ENCODE measurements around the gene DNAJC28.
"Not testable (repeated sequence)": the region's sequence is repeated elsewhere in the genome, so short reads cannot be mapped to it uniquely, and the experiment has no call there.

DNAJC28 gene

DNA sequence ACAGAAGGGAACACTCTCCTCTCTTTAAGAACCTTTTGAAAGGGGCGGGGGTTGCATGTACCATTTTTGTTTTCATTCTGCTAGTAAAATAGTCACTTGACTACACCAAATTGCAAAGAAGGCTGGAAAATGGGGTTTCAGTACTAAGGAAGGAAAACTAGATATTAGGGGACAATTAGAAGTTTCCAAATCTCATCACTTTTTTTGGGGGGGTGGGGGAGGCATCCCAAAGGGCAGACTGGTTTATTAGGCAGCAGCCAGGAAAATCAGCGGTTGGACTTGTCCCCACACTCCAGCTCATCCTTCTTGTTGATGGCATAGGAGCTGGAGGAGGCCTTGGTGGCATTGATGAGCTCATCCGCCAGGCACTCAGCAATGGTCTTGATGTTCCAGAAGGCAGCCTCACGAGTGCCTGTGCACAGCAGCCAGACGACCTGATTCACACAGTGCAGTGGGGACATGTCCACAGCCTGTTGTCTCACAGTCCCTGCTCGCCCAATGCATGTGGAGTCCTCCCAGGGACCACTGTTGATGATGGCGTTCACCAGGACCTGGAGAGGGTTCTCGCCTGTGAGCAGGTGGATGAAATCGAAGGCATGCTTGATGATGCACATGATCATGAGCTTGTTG, 10.1 kb downstream of the DNAJC28 start:
- H3K9ac ChIP-seq (ENCODE audit: low read length) = no peak overlapping the region
- H3K36me3 ChIP-seq (ENCODE audit: control insufficient read depth, insufficient read depth, low read length) = no peaks in the 10 kb centered on the region
- peaks cover 5% of the 10 kb centered on the region; the same call in 1 of the 2 replicates for H3K4me1 ChIP-seq (ENCODE audit: control insufficient read depth, insufficient read depth, low read length)
- H3K27me3 ChIP-seq (ENCODE audit: control insufficient read depth, insufficient read depth, low read length) = no peaks in the 10 kb centered on the region
- H3K27ac ChIP-seq (ENCODE audit: low read depth, low read length) = no peak overlapping the region
- H3K9me3 ChIP-seq (ENCODE audit: control insufficient read depth, insufficient read depth, low read depth, low read length) = no peaks in the 10 kb centered on the region
- H3K4me3 ChIP-seq (ENCODE audit: low read depth, low read length) = no peak overlapping the region

DNA sequence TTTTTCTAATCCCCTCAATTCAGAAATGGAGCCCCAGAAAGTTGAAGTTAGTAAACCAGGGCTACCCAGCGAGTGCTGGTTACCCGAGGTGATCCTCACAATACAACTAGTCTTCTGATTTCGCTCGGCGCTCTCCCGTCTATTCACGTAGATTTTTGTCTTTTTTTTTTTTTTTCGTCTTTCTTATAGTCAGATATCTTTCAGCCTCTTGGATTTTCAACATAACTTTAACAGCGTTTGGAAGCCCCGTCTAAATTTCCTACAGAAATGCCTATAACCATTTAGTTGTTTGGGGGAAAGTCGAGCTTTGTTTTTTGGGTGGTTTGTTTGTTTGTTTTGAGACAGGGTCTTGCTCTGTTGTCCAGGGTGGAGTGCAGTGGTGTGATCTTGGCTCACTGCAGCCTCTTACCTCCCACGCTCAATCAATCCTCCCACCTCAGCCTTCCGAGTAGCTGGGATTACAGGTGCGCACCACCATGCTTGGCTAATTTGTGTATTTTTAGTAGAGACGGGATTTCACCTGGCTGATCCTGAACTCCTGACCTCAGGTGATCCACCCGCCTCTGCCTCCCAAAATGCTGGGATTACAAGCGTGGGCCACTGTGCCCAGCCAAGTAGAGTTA, 10.9 kb downstream of the DNAJC28 start:
- peak overlapping the region; percentile 30; the same call in 1 of the 2 replicates for H3K27ac ChIP-seq (ENCODE audit: low read depth, low read length)
- H3K4me1 ChIP-seq (ENCODE audit: control insufficient read depth, insufficient read depth, low read length) = peaks cover 5% of the 10 kb centered on the region; the same call in 1 of the 2 replicates
- no peaks in the 10 kb centered on the region for H3K9me3 ChIP-seq (ENCODE audit: control insufficient read depth, insufficient read depth, low read depth, low read length)
- no peaks in the 10 kb centered on the region for H3K36me3 ChIP-seq (ENCODE audit: control insufficient read depth, insufficient read depth, low read length)
- no peaks in the 10 kb centered on the region for H3K27me3 ChIP-seq (ENCODE audit: control insufficient read depth, insufficient read depth, low read length)
- H3K9ac ChIP-seq (ENCODE audit: low read length) = peak overlapping the region; percentile 71
- peak overlapping the region; percentile 83 for H3K4me3 ChIP-seq (ENCODE audit: low read depth, low read length)

DNA sequence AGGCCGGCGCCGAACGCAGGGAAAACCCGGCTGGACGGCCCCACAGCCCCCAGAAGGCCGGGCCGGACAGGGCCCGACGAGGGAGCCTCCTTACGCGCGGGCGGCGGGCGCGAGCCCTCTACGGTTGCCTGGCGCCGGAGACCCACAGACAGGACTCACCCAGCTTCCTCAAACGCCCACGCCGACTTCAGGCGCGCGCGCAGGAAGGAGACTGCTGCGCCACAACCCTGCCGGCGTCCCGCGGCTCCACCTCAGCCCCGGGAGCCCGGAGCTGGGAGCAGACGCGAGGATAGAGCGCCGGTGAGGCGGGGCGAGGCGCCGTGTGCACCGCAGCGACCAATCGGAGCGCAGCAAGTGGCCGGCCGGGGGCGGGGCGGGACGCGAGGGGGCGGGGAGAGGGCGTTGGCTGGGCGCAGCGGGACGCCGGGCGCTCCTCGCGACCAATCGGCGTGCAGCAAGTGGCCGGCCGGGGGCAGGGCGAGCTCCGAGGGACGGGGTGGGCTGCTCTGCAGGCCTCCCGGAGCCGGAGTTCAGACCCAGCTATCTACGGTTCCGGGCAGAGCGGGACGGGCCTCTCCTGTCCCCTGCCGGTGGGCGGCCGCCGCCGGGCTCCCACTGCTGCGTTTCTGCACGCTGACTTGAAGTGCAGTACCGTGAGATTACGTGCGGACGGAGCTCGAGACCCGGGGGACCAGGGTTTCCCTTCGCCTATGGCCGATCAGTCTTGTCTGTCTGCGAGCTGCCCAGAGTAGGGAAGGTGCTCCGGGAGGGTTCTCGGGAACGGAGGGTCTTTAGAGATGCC, 11.6 kb downstream of the DNAJC28 start, which contains the start of gene TMEM50B:
Gene TMEM50B, minus strand, starts transcription at position 296 of the 802 bp plus-strand sequence. CDS start 11,089 bp downstream, outside the sequence.
- Histone ChIP-seq H3K27me3 (ENCODE audit: control insufficient read depth, insufficient read depth, low read length) (no peaks in the 10 kb centered on the region), H3K27ac (ENCODE audit: low read depth, low read length) (peak within 1 kb of the TSS; percentile 30; the same call in 1 of the 2 replicates), H3K4me1 (ENCODE audit: control insufficient read depth, insufficient read depth, low read length) (peaks cover 5% of the 10 kb centered on the region; the same call in 1 of the 2 replicates), H3K9me3 (ENCODE audit: control insufficient read depth, insufficient read depth, low read depth, low read length) (no peaks in the 10 kb centered on the region), H3K36me3 (ENCODE audit: control insufficient read depth, insufficient read depth, low read length) (no peaks in the 10 kb centered on the region), H3K4me3 (ENCODE audit: low read depth, low read length) (peak within 1 kb of the TSS; percentile 83), H3K9ac (ENCODE audit: low read length) (peak within 1 kb of the TSS; percentile 71)

DNA sequence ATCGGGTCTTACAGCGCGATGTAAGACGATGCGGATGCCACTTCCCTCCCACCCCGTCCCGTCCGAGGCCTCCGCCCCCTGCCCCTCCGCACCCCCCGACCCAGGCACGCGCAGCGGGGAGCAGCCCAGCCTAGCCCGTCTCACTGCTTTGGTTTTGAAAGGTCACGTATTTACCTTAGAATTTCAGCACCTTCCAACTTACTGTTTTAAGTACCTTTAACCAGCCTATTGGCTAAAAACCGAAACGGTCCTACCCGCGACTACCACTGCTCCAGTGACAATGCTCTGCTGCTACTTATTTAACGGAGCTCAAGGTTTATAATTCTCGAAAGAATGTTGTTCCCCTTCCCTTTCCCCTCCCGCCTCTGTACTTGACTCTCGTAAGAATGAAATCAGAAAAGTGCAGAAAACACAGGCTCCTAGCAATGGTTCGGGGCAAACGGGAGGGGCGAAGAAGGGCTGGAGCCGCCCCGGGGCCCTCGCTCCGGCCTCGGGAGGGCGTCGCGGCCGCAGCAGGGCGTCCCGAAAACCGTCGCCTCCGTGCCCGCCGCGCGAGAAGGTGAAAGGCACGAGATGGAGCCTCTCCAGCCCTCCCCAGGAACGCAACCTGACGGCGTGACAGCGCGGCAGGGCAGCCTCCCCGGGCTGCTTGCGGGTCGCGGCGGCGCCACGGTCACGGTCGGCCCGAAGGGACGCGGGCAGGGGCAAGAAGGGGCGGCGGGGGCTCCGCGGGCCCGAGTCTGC, 12.4 kb downstream of the DNAJC28 start:
- peak overlapping the region; percentile 2; the same call in 1 of the 2 replicates for H3K27ac ChIP-seq (ENCODE audit: low read depth, low read length)
- H3K4me1 ChIP-seq (ENCODE audit: control insufficient read depth, insufficient read depth, low read length) = peaks cover 5% of the 10 kb centered on the region; the same call in 1 of the 2 replicates
- no peaks in the 10 kb centered on the region for H3K36me3 ChIP-seq (ENCODE audit: control insufficient read depth, insufficient read depth, low read length)
- H3K9me3 ChIP-seq (ENCODE audit: control insufficient read depth, insufficient read depth, low read depth, low read length) = no peaks in the 10 kb centered on the region
- H3K27me3 ChIP-seq (ENCODE audit: control insufficient read depth, insufficient read depth, low read length) = no peaks in the 10 kb centered on the region
- H3K9ac ChIP-seq (ENCODE audit: low read length) = peak overlapping the region; percentile 71
- peak overlapping the region; percentile 83 for H3K4me3 ChIP-seq (ENCODE audit: low read depth, low read length)

DNA sequence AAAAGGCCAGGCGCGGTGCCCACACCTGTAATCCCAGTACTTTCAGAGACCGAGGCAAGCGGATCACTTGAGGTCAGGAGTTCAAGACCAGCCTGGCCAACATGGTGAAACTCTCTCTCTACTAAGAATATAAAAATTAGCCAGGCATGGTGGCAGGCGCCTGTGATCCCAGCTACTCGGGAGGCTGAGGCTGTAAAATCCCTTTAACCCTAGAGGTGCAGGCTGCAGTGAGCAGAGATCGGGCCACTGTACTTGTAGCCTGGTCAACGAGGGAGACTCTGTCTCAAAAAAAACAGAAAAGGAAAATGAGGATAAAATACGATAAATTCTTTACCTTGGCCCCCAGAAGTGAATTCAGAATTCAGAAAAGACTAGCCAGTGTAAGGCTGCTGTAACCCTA, 13.3 kb downstream of the DNAJC28 start:
- Histone ChIP-seq H3K27ac (ENCODE audit: low read depth, low read length) (no peak overlapping the region), H3K4me3 (ENCODE audit: low read depth, low read length) (peak overlapping the region; percentile 83), H3K9ac (ENCODE audit: low read length) (no peak overlapping the region), H3K36me3 (ENCODE audit: control insufficient read depth, insufficient read depth, low read length) (no peaks in the 10 kb centered on the region), H3K27me3 (ENCODE audit: control insufficient read depth, insufficient read depth, low read length) (no peaks in the 10 kb centered on the region), H3K4me1 (ENCODE audit: control insufficient read depth, insufficient read depth, low read length) (peaks cover 5% of the 10 kb centered on the region; the same call in 1 of the 2 replicates), H3K9me3 (ENCODE audit: control insufficient read depth, insufficient read depth, low read depth, low read length) (no peaks in the 10 kb centered on the region)

DNA sequence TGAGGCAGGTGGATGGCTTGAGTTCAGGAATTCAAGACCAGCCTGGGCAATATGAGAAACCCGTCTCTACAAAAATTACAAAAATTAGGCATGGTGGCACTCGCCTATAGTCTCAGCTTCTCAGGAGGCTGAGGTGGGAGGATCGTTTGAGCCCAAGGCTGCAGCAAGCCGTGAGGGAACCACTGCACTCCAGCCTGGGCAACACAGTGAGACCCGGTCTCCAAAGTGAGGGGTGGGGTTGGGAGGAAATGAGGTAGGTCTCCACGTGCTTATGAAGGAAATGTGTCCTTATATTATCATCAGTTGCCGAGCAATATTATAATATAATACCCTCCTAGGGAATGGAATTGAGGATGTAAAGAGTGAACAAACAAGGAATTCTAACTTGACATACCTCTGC, 14.4 kb downstream of the DNAJC28 start:
- Histone ChIP-seq H3K9me3 (ENCODE audit: control insufficient read depth, insufficient read depth, low read depth, low read length) (no peaks in the 10 kb centered on the region), H3K9ac (ENCODE audit: low read length) (no peak overlapping the region), H3K4me1 (ENCODE audit: control insufficient read depth, insufficient read depth, low read length) (peaks cover 5% of the 10 kb centered on the region; the same call in 1 of the 2 replicates), H3K36me3 (ENCODE audit: control insufficient read depth, insufficient read depth, low read length) (no peaks in the 10 kb centered on the region), H3K27ac (ENCODE audit: low read depth, low read length) (no peak overlapping the region), H3K4me3 (ENCODE audit: low read depth, low read length) (no peak overlapping the region), H3K27me3 (ENCODE audit: control insufficient read depth, insufficient read depth, low read length) (no peaks in the 10 kb centered on the region)

DNA sequence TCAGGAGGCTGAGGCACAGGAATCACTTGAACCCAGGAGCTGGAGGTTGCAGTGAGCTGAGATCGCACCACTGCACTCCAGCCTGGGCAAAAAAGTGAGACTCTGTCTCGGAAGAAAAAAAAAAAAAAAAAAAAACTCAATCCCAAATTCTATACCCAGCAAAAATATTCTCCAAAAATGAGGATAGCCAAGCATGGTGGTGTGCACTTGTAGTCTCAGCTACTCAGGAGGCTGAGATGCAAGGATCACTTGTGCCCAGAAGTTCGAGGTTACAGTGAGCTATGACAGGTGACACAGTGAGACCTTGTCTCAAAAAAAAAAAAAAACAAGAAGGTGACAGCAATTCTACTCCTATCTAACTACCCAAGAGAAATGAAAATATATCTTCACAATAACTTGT, 18.2 kb downstream of the DNAJC28 start:
- Histone ChIP-seq H3K27me3 (ENCODE audit: control insufficient read depth, insufficient read depth, low read length) (no peaks in the 10 kb centered on the region), H3K9me3 (ENCODE audit: control insufficient read depth, insufficient read depth, low read depth, low read length) (no peaks in the 10 kb centered on the region)

DNA sequence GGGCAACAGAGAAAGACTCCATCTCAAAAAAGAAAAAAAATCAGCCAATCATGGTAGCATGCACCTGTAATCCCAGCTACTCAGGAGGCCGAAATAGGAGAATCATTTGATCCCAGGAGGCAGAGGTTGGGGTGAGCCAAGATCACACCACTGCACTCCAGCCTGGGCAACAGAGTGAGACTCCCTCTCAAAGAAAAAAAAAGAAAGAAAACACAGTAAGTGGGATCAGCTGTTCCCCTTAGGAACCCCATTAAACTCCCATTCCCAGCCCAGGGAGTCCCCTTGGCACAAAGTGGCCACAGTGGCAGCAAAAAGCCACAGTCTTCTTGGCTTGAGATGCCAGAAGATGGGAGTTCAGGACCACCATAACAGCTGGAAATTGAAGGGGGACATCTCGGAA, 20.8 kb downstream of the DNAJC28 start:
- no peak overlapping the region for H3K4me3 ChIP-seq (ENCODE audit: low read depth, low read length)
- H3K27ac ChIP-seq (ENCODE audit: low read depth, low read length) = no peak overlapping the region
- no peaks in the 10 kb centered on the region for H3K27me3 ChIP-seq (ENCODE audit: control insufficient read depth, insufficient read depth, low read length)
- no peaks in the 10 kb centered on the region for H3K9me3 ChIP-seq (ENCODE audit: control insufficient read depth, insufficient read depth, low read depth, low read length)
- no peaks in the 10 kb centered on the region for H3K4me1 ChIP-seq (ENCODE audit: control insufficient read depth, insufficient read depth, low read length)
- H3K9ac ChIP-seq (ENCODE audit: low read length) = no peak overlapping the region
- no peaks in the 10 kb centered on the region for H3K36me3 ChIP-seq (ENCODE audit: control insufficient read depth, insufficient read depth, low read length)

More for the DNA sequence above, 18.2 kb downstream of the DNAJC28 start:
- H3K4me3 ChIP-seq (ENCODE audit: low read depth, low read length) = no peak overlapping the region
- H3K9ac ChIP-seq (ENCODE audit: low read length) = no peak overlapping the region
- no peaks in the 10 kb centered on the region for H3K36me3 ChIP-seq (ENCODE audit: control insufficient read depth, insufficient read depth, low read length)
- peaks cover 2% of the 10 kb centered on the region; the same call in 1 of the 2 replicates for H3K4me1 ChIP-seq (ENCODE audit: control insufficient read depth, insufficient read depth, low read length)
- no peak overlapping the region for H3K27ac ChIP-seq (ENCODE audit: low read depth, low read length)

DNA sequence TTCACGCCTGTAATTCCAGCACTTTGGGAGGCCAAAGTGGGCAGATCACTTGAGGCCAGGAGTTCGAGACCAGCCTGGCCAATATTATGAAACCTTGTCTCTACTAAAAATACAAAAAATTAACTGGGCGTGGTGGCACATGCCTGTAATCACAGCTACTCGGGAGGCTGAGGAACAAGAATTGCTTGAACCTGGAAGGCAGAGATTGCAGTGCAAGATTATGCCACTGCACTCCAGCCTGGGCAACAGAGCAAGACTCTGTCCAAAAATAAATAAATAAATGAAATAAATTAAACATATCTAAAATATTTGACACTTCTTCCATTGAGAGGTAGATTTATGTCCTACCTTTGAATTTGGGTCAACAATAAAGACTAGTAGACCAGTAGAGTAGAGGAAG, 22.3 kb downstream of the DNAJC28 start:
- H3K4me1 ChIP-seq (ENCODE audit: control insufficient read depth, insufficient read depth, low read length); H3K27ac ChIP-seq (ENCODE audit: low read depth, low read length); H3K9me3 ChIP-seq (ENCODE audit: control insufficient read depth, insufficient read depth, low read depth, low read length); H3K27me3 ChIP-seq (ENCODE audit: control insufficient read depth, insufficient read depth, low read length); H3K4me3 ChIP-seq (ENCODE audit: low read depth, low read length); H3K36me3 ChIP-seq (ENCODE audit: control insufficient read depth, insufficient read depth, low read length); H3K9ac ChIP-seq (ENCODE audit: low read length): not testable (repeated sequence)

DNA sequence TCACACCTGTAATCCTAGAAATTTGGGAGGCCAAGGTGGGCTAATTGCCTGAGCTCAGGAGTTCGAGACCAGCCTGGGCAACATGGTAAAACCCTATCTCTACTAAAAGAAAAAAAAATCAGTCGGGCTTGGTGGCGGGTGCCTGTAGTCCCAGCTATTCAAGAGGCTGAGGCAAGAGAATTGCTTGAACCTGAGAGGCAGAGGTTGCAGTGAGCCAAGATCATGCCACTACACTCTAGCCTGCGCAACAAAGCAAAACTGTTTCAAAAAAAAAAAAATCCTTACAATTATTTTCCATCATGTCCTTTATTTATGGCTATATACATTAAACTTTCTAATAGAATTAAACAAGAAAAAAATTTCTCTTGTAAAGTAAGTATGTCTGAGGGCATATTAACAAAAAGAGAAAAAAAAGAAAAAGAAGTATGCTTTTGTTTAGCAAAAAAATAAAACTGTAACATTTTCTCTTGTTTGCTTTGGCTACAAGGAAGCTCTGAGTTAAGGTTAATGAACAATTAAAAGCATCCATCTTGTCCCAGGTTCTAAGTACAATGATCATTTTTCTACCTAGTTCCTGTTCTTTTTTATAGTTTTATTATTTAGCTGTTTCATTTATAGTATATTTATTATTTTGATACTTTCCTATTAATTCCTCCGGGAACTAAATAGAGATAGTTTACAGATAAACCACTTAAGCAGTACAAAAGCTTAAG, 29.8 kb downstream of the DNAJC28 start:
- Histone ChIP-seq H3K36me3 (ENCODE audit: control insufficient read depth, insufficient read depth, low read length) (peaks cover 11% of the 10 kb centered on the region), H3K4me1 (ENCODE audit: control insufficient read depth, insufficient read depth, low read length) (no peaks in the 10 kb centered on the region), H3K27ac (ENCODE audit: low read depth, low read length) (no peak overlapping the region), H3K9ac (ENCODE audit: low read length) (no peak overlapping the region), H3K27me3 (ENCODE audit: control insufficient read depth, insufficient read depth, low read length) (no peaks in the 10 kb centered on the region), H3K4me3 (ENCODE audit: low read depth, low read length) (no peak overlapping the region), H3K9me3 (ENCODE audit: control insufficient read depth, insufficient read depth, low read depth, low read length) (no peaks in the 10 kb centered on the region)

All from HUES6 (cell line).